Glutamatergic neuron (in vitro differentiated cells): ENCODE measurements around the gene ALDH1A3. TPM values are rescaled to one million over a fixed set of nuclear protein-coding genes. Genes with fewer than 3 reads are reported as not detected.

ENCODE experiments used
- DNase-seq: peaks from one replicate; pipeline ENCODE4 v3.0.0; 2022
- H3K27ac Mint-ChIP-seq: one replicate; pipeline ENCODE4 v1.8.0; 2020; ENCODE audit warnings: mild to moderate bottlenecking, mixed read lengths, inconsistent platforms; ENCODE audit not compliant: unreplicated experiment
- H3K27me3 Mint-ChIP-seq: one replicate; pipeline ENCODE4 v1.8.0; 2020; ENCODE audit warnings: mild to moderate bottlenecking, moderate library complexity, mixed read lengths, inconsistent platforms; ENCODE audit not compliant: unreplicated experiment
- H3K36me3 Mint-ChIP-seq: one replicate; pipeline ENCODE4 v1.8.0; 2020; ENCODE audit warnings: mild to moderate bottlenecking, mixed read lengths, inconsistent platforms; ENCODE audit not compliant: unreplicated experiment
- H3K4me1 Mint-ChIP-seq: one replicate; pipeline ENCODE4 v1.8.0; 2020; ENCODE audit warnings: mild to moderate bottlenecking, low read depth, mixed read lengths, inconsistent platforms; ENCODE audit not compliant: unreplicated experiment
- H3K4me3 Mint-ChIP-seq: one replicate; pipeline ENCODE4 v1.8.0; 2020; ENCODE audit warnings: mild to moderate bottlenecking, mixed read lengths, inconsistent platforms; ENCODE audit not compliant: unreplicated experiment
- H3K9me3 Mint-ChIP-seq: one replicate; pipeline ENCODE4 v1.8.0; 2020; ENCODE audit warnings: mild to moderate bottlenecking, moderate library complexity, mixed read lengths, inconsistent platforms; ENCODE audit not compliant: unreplicated experiment
- total RNA-seq: library from RNA; stranded (reverse); fragmentation: NEBNext Ultra II Directional; extraction: Animal tissue kit (Norgen Biotek cat#: 25700); gene quantifications from one replicate; pipeline ENCODE4 v1.2.1, GENCODE V29; 2021; ENCODE audit not compliant: unreplicated experiment
- TF ChIP-seq, protein P1 (sequence below): fragments of 200-600 bp; sonication (generic); IDR thresholded peaks from one replicate; pipeline ENCODE4 v1.5.0; 2021; ENCODE audit not compliant: partially characterized antibody, unreplicated experiment

Gene ALDH1A3
- total RNA-seq, 1 donor from 2014 or later: 2.8 TPM

DNA sequence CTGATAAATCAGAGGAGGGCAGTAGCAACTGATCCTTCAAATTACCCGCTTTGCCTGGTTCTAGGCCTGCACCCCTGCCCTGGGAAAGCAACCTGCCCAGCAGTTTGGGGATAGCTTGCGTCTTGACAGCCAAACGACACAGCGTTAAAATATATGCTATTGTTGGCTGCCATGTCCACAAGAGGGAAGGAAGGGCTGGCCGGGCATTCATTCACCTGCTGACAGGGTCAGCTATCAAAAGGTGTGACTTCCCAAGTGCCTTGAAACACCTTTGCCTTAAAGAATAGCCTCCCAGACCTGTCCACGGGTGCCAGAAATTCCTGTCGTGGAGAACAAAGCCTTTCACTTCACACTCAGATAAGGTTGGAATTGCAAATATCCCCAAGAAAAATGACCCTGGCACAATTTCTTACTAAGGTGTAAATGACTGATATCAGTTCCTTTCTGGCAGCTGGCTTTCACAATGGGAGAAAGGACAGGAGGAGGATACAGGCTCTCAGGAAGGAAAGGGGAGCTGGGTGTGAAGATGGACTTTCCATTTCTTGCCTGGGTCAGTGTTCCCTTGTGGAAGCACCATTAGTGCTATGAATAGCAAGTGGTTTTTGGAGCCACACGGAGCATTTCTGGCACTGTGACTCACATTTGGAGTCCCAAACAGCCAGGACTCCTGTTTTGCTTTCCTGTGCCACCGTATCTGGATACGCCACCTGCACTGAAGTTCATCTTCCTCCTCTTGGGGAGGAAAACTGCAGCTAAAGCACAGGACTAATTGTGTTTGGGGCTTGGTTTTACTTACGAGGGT lies 19.2 kb downstream of the ALDH1A3 start:
- Mint-ChIP-seq H3K27me3 (peaks cover 6% of the 10 kb centered on the region), H3K9me3 (no peaks in the 10 kb centered on the region), H3K36me3 (no peaks in the 10 kb centered on the region), H3K27ac (no peak overlapping the region), H3K4me3 (no peak overlapping the region), H3K4me1 (peaks cover 30% of the 10 kb centered on the region)
- TF ChIP-seq, protein P1, sequence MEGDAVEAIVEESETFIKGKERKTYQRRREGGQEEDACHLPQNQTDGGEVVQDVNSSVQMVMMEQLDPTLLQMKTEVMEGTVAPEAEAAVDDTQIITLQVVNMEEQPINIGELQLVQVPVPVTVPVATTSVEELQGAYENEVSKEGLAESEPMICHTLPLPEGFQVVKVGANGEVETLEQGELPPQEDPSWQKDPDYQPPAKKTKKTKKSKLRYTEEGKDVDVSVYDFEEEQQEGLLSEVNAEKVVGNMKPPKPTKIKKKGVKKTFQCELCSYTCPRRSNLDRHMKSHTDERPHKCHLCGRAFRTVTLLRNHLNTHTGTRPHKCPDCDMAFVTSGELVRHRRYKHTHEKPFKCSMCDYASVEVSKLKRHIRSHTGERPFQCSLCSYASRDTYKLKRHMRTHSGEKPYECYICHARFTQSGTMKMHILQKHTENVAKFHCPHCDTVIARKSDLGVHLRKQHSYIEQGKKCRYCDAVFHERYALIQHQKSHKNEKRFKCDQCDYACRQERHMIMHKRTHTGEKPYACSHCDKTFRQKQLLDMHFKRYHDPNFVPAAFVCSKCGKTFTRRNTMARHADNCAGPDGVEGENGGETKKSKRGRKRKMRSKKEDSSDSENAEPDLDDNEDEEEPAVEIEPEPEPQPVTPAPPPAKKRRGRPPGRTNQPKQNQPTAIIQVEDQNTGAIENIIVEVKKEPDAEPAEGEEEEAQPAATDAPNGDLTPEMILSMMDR: no peak
- DNase-seq: no peak

DNA sequence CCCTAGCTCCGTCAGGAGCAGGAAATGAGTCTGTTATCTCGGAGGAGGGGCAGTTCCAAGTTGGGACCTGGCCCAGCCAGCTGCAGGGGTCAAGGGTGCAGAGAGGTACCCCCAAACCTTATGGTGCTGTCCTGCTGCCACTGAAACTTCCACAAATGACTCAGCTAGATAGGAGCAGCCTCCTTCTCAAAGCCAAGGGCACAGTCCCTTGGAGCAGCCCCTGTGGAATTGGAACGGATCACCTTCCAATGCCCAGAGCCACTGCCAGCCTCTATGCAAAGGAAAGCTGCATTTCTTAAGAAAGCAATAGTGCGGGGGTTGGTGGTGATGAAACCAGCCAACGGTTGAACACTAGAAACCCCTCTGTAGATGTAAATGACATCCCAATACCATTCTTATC lies 20.0 kb downstream of the ALDH1A3 start:
- Mint-ChIP-seq H3K27me3 (peaks cover 6% of the 10 kb centered on the region), H3K4me1 (peaks cover 30% of the 10 kb centered on the region), H3K4me3 (no peak overlapping the region), H3K9me3 (no peaks in the 10 kb centered on the region), H3K36me3 (peaks cover 5% of the 10 kb centered on the region), H3K27ac (no peak overlapping the region)
- TF ChIP-seq, protein P1: no peak
- no peak for DNase-seq

- Mint-ChIP-seq H3K4me1 (peaks cover 30% of the 10 kb centered on the region), H3K36me3 (peaks cover 5% of the 10 kb centered on the region), H3K27me3 (peaks cover 5% of the 10 kb centered on the region), H3K4me3 (no peak overlapping the region), H3K27ac (no peak overlapping the region), H3K9me3 (no peaks in the 10 kb centered on the region)
- no peak for DNase-seq
- TF ChIP-seq, protein P1: no peak
These were observed 20.6 kb downstream of the ALDH1A3 start for GRCh38 chr15:100900136-100900794.

DNA sequence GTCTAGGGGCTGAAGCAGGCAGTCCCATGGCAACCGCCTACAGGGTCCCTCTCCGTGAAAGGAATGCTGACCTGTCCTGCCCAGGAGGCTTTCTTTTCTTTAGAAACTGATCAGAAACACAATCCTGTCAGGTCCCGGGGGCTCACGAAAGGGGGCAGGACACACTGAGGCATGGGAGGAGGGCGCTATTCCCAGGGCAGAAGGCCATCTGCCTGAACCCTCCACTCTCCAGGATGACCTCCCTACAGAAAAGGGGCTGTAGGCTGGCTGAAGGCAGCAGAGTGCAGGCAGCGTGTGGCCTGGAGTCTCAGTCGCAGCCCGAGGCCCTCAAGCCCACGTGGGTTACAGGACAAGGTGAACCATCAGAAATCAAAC lies 21.2 kb downstream of the ALDH1A3 start:
- DNase-seq: no peak

More for the DNA sequence above, 21.2 kb downstream of the ALDH1A3 start:
- TF ChIP-seq, protein P1: no peak
- Mint-ChIP-seq H3K27ac (no peak overlapping the region), H3K27me3 (peaks cover 3% of the 10 kb centered on the region), H3K4me3 (no peak overlapping the region), H3K36me3 (peaks cover 5% of the 10 kb centered on the region), H3K9me3 (no peaks in the 10 kb centered on the region), H3K4me1 (peaks cover 30% of the 10 kb centered on the region)
